Measurements from ENCODE around the gene THUMPD2.

Gene THUMPD2

GRCh38 chr2:39816428-39816827 is 37.4 kb upstream of the THUMPD2 start:
- TF ChIP-seq EZH2phosphoT487 (IDR thresholded peaks at IDR 0.05; ENCODE audit: borderline replicate concordance) = no peak
- TF ChIP-seq CTCF (conservative IDR thresholded peaks at IDR 0.05; ENCODE audit: low read length) = no peak
- H3K79me2 ChIP-seq (ENCODE audit: insufficient read depth, low read length) = no peaks in the 10 kb centered on the region
- no peaks in the 10 kb centered on the region for H3K4me1 ChIP-seq (ENCODE audit: insufficient read depth, low read length, poor library complexity, severe bottlenecking)
- H3K9me2 ChIP-seq (replicated peaks; ENCODE audit: low read depth, low read length) = no peaks in the 10 kb centered on the region
- H3K36me3 ChIP-seq (ENCODE audit: insufficient read depth, low read length) = no peaks in the 10 kb centered on the region
- H3K9ac ChIP-seq (ENCODE audit: low read depth, low read length, poor library complexity, severe bottlenecking) = no peak overlapping the region
- no peak overlapping the region for H3K4me3 ChIP-seq (ENCODE audit: low read length, poor library complexity, severe bottlenecking)
- H3K9me3 ChIP-seq (ENCODE audit: insufficient read depth, low read depth, low read length) = no peaks in the 10 kb centered on the region
- H2AFZ ChIP-seq (ENCODE audit: low read length) = no peak overlapping the region; the same call in 1 of the 2 replicates
- H4K20me1 ChIP-seq (ENCODE audit: insufficient read depth, low read length, poor library complexity, severe bottlenecking) = no peaks in the 10 kb centered on the region
- H3K27me3 ChIP-seq (ENCODE audit: insufficient read depth, low read length, poor library complexity, severe bottlenecking) = no peaks in the 10 kb centered on the region
- H3F3A ChIP-seq (ENCODE audit: low read depth) = no peaks in the 10 kb centered on the region
- H3K4me2 ChIP-seq (ENCODE audit: low read depth, low read length, poor library complexity, severe bottlenecking) = no peak overlapping the region

- no peak overlapping the region for H2AFZ ChIP-seq (ENCODE audit: low read length)
Measured at GRCh38 chr2:39805936-39806608, 27.0 kb upstream of the THUMPD2 start.

GRCh38 chr2:39803839-39804238 is 24.8 kb upstream of the THUMPD2 start:
- Histone ChIP-seq H3K9me3 (ENCODE audit: insufficient read depth, low read depth, low read length) (peaks cover 25% of the 10 kb centered on the region), H3K36me3 (ENCODE audit: insufficient read depth, low read length) (no peaks in the 10 kb centered on the region)
- no peak for TF ChIP-seq CTCF (conservative IDR thresholded peaks at IDR 0.05; ENCODE audit: low read length)
- TF ChIP-seq EZH2phosphoT487 (IDR thresholded peaks at IDR 0.05; ENCODE audit: borderline replicate concordance) = no peak

More at GRCh38 chr2:39805936-39806608, 27.0 kb upstream of the THUMPD2 start:
- H3K27me3 ChIP-seq (ENCODE audit: insufficient read depth, low read length, poor library complexity, severe bottlenecking) = no peaks in the 10 kb centered on the region
- peaks cover 25% of the 10 kb centered on the region for H3K9me3 ChIP-seq (ENCODE audit: insufficient read depth, low read depth, low read length)
- H3K79me2 ChIP-seq (ENCODE audit: insufficient read depth, low read length) = no peaks in the 10 kb centered on the region
- H3K36me3 ChIP-seq (ENCODE audit: insufficient read depth, low read length) = no peaks in the 10 kb centered on the region
- H3K4me2 ChIP-seq (ENCODE audit: low read depth, low read length, poor library complexity, severe bottlenecking) = no peak overlapping the region
- H3K4me1 ChIP-seq (ENCODE audit: insufficient read depth, low read length, poor library complexity, severe bottlenecking) = no peaks in the 10 kb centered on the region
- no peaks in the 10 kb centered on the region for H4K20me1 ChIP-seq (ENCODE audit: insufficient read depth, low read length, poor library complexity, severe bottlenecking)
- TF ChIP-seq EZH2phosphoT487 (IDR thresholded peaks at IDR 0.05; ENCODE audit: borderline replicate concordance) (no peak), CTCF (conservative IDR thresholded peaks at IDR 0.05; ENCODE audit: low read length) (no peak)
- no peaks in the 10 kb centered on the region for H3K9me2 ChIP-seq (replicated peaks; ENCODE audit: low read depth, low read length)
- H3K4me3 ChIP-seq (ENCODE audit: low read length, poor library complexity, severe bottlenecking) = no peak overlapping the region
- H3F3A ChIP-seq (ENCODE audit: low read depth) = no peaks in the 10 kb centered on the region
- H3K9ac ChIP-seq (ENCODE audit: low read depth, low read length, poor library complexity, severe bottlenecking) = no peak overlapping the region

More at GRCh38 chr2:39803839-39804238, 24.8 kb upstream of the THUMPD2 start:
- Histone ChIP-seq H3K9ac (ENCODE audit: low read depth, low read length, poor library complexity, severe bottlenecking) (no peak overlapping the region), H3K9me2 (replicated peaks; ENCODE audit: low read depth, low read length) (no peaks in the 10 kb centered on the region), H4K20me1 (ENCODE audit: insufficient read depth, low read length, poor library complexity, severe bottlenecking) (no peaks in the 10 kb centered on the region), H2AFZ (ENCODE audit: low read length) (no peak overlapping the region), H3K79me2 (ENCODE audit: insufficient read depth, low read length) (no peaks in the 10 kb centered on the region), H3K4me3 (ENCODE audit: low read length, poor library complexity, severe bottlenecking) (no peak overlapping the region), H3K4me1 (ENCODE audit: insufficient read depth, low read length, poor library complexity, severe bottlenecking) (no peaks in the 10 kb centered on the region), H3K4me2 (ENCODE audit: low read depth, low read length, poor library complexity, severe bottlenecking) (no peak overlapping the region), H3F3A (ENCODE audit: low read depth) (no peaks in the 10 kb centered on the region), H3K27me3 (ENCODE audit: insufficient read depth, low read length, poor library complexity, severe bottlenecking) (no peaks in the 10 kb centered on the region)
